Posterior cingulate gyrus (tissue), 11 donors: ENCODE results near the gene KIAA1671.
A peak's percentile ranks its signal among the peaks of the same experiment; 100 is the strongest.
"Not testable (repeated sequence)": the region's sequence is repeated elsewhere in the genome, so short reads cannot be mapped to it uniquely, and the experiment has no call there.

Experiments used
- DNase-seq, 10 donors: peaks; one replicate each; pipeline versions ENCODE4 v3.0.0 to v3.0.0-alpha.2; 2020 to 2021; ENCODE audit warnings: mixed read lengths in 3 of 10
- intact Hi-C: fragments of 100-400 bp; cut with DNase I; formaldehyde crosslinking; loops from one replicate; pipeline ENCODE4 v1.15.1; 2023

KIAA1671 gene

DNA sequence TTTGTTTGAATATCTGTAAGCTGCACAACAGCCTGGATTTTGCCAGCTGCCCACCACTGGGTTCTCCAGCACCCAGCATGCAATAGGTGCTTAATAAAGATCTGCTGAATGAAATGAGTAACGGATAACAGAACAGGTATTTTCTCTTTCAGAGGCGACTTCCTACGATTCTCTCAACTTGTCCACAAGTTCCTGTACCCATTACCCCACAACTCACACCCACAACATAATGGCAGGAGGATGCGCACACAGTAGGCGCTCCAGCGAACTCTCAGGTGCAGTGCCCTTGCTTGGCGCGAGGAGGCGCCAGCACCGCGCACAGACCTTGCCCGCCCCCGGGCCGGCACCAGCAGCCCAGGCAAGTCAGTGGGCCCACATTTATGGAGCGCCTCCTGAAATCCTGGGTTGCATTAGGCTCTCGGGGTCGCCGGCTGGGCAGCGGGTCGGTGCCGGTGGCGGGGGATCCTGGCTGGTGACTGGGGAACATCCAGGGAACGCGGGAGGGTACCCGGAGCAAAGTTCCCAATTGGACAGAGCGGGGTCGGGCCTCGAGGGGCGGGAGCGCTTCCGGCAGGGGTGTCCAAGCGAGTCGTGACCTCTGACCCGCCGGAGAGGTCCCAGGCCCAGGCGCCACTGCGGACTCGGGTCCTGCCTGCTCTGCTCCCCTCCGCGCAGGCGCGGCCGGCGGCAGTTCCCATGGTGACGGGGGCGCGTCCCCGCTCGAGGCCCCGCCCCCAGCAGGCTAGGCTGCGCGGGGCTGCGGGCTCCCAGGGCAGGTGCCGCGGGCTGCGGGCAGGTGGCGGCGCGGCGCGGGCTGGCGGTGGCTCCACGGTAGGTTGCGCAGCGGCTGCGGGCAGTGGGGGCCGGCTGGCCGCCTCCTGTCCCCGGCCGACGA is at the start of gene KIAA1671:
Gene KIAA1671 (plus strand): TSS at position 775 of the 895 bp plus-strand sequence. CDS start 75,284 bp downstream, outside the sequence.
- peak; percentile 72 to 98 (median 85) for DNase-seq
- intact Hi-C loops = loop anchor here (1.0 kb wide), 1 partner anchor 96 kb away; no protein-coding TSS in a partner anchor

DNA sequence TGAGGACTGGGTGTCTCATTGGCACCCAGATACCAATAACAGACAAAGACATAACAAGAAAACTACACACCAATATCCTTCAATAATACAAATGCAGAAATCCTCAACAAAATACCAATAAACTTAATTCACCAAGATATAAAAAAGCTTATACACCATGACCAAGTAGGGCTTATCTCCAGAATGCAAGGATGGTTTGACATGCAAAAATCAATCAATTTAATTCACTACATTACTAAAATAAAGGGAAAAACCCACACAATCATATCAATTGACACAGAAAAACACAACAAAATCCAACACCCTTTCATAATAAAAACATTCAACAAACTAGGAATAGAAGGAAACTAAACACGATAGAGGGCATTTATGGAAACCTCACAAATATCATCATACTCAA is 46.6 kb upstream of the KIAA1671 start:
- intact Hi-C loops = no loop called here
- no peak for DNase-seq

DNA sequence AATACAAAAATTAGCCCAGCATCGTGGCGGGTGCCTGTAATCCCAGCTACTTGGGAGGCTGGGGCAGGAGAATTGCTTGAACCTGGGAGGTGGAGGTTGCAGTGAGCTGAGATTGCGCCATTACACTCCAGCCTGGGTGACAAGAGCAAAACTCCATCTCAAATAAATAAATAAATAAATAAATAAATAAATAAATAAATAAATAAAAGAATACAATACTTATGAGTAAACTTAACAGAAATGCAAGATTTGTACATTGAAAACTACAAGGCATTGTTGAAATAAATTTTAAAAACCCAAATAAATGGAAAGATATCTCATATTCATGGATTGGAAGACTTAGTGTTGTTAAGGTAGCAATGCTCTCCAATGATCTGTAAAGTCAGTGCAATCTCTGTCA is 45.4 kb upstream of the KIAA1671 start:
- intact Hi-C loops = not testable (repeated sequence)
- DNase-seq = peak in 1 of 10 donors; percentile 6

DNA sequence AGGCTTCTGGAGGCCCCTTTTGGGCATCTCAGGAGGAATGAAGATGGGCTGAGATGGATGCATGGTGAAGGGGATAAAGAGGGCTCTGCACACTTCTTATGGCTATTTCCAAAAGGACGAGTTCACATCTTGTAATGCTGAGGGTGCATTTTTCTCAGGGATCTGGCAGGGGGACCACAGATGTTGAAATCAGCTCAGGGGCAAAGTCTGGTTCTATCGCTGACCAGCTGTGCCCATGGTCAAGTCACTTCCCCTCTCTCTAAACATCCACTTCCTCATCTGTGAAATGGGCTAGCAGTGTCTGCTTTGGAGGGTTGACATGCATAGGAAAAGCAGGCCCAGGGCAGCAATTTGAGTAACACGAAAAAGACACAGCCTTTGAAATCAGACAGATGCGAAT is 32.5 kb upstream of the KIAA1671 start:
- peak in 1 of 10 donors; percentile 7 for DNase-seq
- intact Hi-C loops = no loop called here

DNA sequence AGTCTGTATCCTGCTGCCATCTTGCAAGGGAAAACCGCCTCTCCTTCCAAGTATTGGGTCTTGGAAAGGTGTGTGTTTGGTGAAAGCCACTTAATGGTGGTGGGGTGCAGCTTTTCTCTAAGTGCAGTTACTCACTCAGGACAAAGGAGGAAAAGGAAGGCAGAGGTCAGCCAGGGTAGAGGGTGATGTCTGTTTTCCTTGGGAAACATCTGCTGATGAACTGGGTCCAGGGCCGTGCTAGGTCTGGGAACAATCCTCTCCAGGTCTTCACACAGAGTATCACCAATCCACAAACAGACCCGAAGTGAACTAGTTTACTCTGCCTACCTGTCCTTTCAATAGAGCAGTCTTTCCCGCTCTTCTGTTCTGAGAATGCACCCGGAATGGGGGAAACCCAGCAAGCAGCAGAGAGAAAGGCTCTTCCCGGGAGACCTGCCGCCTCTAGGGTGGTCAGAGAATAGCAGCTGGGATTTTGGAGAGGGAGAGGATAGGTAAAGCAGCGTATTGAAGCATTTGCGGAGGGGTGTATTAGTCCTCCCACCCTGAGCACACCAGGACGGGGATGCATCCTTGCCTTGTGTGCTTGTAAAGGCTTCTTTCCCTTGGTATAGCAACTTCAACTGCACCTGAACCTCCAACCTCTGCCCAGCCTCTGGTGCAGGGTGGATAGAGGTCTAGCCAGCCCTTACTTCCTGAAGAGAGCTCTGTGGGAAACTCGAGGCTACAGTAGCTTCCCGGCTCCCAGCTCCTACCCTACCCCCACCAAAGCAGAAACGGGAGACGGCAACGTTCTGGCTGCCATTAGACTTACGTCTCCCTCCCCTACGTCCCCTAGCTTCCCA is 26.7 kb upstream of the KIAA1671 start:
- intact Hi-C loops = no loop called here
- DNase-seq = peak in 1 of 10 donors; percentile 56

DNA sequence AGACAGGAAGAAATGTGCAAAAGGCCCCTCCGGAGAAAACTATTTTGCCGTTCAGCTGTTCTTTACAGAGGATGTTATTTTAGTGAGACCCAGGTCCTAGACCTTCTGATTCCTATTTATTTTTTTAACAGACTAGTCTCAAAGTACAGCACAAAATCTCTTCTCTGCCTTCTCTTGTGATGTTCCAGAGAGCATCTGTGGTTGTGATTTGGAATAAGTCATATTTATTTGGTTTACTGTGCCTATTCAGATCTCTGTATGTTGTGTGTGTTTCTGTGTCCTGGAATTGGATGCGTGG is 26.1 kb upstream of the KIAA1671 start:
- peak in 1 of 10 donors; percentile 5 for DNase-seq
- intact Hi-C loops = no loop called here

DNA sequence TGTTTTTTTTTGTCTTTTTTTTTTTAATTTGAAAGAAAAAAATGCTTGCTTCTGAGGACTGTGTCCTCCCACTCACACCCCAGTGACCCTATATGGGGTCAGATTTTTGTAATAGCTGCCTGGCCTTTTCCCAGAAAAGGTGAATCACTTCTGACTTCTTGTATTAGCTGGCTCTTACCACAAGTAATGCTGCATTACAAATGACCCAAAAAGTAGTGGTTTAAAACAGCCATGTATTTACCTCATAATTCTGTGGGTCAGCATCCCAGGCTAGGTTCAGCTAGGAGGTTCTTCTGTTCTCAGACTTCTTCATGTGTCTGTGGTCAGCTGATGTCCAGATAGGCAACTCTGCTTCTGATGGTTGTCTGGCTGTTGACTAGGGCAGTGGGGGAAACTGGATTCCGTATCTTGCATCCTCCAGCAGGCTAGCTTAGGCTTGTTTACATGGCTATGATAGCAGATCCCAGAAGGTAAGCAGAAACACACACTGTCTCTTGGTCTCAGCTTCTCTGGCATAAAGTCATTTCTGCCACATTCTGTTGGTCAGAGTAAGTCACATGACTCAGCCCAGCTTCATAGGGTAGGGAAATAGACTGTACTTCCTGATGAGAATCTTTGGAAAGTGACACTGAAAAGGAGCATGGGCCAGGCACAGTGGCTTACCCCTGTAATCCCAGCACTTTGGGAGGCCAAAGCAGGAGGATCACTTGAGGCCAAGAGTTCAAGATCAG is 25.5 kb upstream of the KIAA1671 start:
- intact Hi-C loops = no loop called here
- DNase-seq = peak in 1 of 10 donors; percentile 11

DNA sequence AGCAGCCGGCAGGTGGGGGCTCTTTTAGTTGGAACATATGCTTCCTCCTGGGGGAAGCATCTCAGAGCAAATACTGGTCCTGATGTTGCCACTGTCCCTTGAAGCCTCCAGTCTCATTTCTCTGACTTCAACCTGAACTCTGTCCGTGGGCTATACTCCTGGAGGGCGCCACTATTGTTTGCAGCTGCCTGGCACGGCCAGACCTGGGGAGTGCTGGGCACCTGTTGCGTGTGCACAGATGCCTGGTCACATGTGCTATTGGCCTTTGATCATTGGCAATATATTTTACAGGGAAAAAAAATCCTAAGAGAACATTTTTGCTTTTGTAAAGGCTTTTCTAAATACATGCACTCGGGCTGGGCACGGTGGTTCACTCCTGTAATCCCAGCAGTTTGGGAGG is 24.2 kb upstream of the KIAA1671 start:
- intact Hi-C loops = no loop called here
- DNase-seq = peak in 1 of 10 donors; percentile 77

DNA sequence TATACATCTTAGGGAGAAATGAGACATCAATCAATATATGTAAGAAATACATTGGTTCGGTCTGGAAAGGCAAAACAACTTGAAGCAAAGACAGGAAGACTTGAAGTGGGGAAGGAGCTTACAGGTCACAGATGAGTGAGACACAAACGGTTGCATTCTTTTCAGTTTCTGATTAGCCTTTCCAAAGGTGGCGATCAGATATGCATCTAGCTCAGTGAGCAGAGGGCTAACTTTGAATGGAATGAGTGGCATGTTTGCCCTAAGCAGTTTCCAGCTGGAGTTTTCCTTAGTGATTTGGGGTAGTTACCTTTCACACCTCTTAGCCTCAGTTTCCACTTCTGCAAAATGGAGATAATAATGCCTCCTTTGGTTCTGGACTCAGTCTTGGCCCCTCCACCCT is 21.8 kb upstream of the KIAA1671 start:
- intact Hi-C loops = no loop called here

DNA sequence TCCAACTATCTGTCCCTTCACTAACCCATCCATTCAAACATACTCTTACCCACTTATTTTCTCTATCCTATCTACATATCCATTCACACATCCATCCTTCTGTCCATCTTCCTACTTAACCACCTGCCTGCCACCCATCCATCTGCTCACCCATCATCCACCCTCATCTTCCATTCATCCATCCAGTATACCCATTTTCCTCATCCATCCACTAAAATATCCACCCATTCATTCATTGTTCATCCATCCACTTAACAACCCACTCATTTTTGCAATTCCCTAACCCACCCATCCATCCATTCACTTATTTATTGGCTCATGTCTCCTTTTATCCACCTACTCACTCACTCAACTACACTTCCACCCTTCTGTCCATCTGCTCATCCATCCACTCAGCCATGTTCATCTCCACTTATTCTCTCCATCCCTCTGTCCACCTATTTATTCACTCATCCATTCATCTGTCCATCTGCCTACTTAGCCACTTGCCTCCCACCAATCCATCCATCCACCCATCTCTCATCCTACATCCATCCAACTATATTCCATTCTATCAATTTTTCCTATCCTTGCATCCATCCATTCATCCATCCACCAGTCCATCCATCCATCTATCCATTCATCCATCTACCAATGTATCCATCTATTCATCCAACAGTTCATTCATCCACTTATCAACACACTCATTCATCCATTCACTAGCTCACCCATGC is 16.6 kb upstream of the KIAA1671 start:
- intact Hi-C loops = no loop called here
- no peak for DNase-seq

More for the DNA sequence above, 21.8 kb upstream of the KIAA1671 start:
- no peak for DNase-seq

DNA sequence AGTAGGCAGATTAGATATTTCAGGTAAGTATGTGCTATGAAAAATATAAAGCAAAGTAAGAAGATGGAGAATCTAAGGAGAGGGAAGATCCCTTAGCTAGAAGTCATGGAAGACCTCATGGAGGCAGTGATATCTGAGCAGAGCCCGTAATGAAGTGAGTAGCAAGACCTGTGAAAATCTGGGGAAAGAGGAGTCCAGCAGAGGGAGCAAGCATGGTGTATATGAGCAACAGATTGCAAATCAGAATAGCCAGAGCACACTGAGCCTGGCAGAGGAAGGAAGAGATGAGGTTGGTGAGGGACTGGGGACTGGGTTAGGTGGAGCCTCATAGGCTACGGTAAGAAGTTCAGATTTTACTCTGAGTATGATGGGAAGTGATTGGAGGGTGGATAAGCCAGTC is 15.4 kb upstream of the KIAA1671 start:
- no peak for DNase-seq

DNA sequence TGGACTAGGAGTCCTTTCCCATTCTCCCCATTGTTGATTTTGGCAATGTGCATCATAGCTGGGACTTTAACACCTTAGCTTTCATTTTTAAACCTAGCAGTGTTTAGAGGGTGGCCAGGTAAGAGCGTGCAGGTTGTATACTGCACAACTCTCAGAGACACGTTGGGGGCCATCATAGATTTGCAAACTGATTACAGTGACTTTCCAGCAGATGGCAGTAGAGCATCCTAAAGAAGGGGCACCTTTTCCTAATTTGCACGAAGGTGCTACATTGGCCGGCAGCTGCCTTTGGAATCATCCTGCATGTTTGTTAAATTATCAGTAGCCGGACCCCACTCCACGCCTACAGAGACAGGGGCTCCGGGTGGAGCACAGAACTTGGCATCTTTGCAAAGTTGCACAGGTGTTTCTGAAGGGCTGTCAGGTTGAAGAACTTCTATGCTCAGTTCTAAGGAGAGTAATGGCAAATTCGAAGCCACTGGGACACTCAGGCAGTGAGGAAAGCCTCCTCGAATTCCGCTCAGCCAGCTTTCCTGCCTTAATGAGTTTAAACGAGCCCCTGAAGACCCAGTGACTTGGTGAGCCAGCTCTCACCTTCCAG is 13.7 kb upstream of the KIAA1671 start:
- DNase-seq = peak in 1 of 10 donors; percentile 8
- intact Hi-C loops = loop anchor here (2.0 kb wide), 1 partner anchor 110 kb away; no protein-coding TSS in a partner anchor

More for the DNA sequence above, 15.4 kb upstream of the KIAA1671 start:
- intact Hi-C loops = no loop called here

DNA sequence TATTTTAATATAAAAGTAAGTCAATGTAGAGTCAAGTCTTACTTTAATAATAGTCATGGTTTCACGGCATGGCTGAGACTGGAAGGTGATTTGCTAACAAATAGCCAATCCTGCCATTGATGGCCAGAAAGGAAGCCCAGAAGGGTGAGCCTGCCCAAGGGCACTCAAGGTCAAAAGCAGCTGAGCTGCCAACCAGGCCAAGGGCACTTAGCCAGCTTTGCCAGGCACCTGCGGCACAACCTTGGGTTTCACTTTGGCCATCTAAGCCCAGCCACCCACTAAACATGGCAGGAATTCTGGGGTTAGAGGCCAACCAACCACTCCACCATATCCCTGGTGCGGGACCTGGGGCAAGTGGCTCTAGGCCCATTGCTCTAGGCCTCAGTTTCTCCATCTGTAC is 10.2 kb upstream of the KIAA1671 start:
- no peak for DNase-seq
- intact Hi-C loops = no loop called here

DNA sequence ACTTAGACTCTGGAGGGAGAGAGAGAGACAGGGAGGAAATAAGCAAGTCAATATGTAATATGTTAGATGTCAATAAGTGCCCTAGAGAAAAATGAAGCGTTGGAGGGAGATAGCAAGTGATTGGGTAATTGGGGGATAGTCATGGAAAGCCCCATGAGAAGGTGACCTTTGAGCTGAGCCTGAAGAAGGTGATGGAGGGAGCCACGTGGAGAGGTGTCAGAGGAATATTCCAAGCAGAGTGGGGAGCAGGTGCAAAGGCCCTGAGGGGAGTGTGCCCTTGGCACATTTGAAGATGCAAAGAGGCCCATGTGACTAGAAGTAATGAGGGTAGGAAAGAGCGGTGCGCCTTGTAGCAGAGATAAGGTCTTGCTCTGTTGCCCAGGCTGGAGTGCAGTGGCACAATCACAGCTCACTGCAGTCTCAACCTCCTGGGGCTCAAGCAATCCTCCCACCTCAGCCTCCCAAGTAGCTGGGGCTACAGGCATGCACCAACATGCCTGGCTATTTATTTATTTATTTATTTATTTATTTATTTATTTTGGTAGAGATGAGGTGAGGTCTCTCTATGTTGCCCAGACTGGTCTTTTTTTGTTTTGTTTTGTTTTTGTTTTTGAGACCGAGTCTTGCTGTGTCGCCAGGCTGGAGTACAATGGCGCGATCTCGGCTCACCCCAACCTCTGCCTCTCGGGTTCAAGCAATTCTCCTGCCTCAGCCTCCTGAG is 8.1 kb upstream of the KIAA1671 start:
- intact Hi-C loops = no loop called here
- DNase-seq = no peak

DNA sequence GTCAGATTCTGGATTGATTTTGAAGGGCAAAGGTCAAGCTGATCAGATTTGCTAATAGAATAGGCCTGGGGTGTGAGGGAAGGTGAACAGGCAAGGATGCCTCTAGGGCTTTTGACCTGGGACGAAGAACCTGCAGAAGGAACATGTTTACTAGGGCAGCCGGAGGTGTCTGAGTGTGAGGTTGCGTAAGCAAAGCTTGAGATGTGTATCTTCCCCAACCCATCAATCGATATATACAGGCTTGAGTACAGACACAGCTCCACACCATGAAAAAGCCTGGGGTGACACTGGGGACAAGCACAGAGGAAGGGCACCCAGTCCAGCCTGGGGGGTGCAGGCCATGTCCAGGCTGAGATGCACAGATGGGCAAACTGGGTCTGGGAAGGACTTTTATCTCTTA is 7.1 kb upstream of the KIAA1671 start:
- peak in 1 of 10 donors; percentile 40 for DNase-seq
- intact Hi-C loops = no loop called here

DNA sequence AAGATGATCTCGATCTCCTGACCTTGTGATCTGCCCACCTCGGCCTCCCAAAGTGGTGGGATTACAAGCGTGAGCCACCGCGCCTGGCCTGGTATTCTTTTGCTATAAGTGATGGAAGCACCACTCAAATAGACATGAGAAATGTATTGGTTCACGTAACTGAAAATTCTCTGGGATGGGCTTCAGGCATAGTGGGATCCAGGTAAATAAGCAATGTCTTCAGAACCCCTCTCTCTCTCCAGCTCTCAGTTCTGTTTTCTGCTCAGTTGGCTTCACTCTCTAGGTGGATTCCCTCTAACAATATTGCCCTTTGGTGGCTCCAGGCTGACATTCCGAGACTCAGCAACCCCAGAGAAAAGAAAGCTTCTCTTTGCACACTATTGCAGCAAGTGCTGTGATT is 5.1 kb upstream of the KIAA1671 start:
- DNase-seq = no peak
- intact Hi-C loops = no loop called here

DNA sequence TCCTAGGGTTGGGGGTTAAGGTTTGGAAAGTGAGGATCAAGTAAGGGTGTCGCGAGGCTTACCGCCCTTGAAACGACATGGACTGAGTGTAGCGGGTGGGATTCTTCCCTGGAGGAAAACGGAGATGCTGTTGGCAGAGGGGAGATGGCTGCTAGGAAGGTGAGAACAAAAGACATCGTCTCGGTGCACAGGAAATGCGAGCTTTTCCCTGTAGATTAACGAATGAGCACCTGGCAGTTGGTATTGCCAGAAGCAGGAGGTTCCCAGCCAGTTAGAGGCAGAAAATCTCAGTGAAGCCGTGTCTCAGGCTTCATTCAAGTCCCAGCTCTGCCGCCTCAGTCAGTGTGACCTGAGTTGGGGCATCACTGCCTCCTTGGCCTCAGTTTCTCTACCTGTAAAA is 4.6 kb upstream of the KIAA1671 start:
- intact Hi-C loops = no loop called here
- peak in 1 of 10 donors; percentile 21 for DNase-seq

DNA sequence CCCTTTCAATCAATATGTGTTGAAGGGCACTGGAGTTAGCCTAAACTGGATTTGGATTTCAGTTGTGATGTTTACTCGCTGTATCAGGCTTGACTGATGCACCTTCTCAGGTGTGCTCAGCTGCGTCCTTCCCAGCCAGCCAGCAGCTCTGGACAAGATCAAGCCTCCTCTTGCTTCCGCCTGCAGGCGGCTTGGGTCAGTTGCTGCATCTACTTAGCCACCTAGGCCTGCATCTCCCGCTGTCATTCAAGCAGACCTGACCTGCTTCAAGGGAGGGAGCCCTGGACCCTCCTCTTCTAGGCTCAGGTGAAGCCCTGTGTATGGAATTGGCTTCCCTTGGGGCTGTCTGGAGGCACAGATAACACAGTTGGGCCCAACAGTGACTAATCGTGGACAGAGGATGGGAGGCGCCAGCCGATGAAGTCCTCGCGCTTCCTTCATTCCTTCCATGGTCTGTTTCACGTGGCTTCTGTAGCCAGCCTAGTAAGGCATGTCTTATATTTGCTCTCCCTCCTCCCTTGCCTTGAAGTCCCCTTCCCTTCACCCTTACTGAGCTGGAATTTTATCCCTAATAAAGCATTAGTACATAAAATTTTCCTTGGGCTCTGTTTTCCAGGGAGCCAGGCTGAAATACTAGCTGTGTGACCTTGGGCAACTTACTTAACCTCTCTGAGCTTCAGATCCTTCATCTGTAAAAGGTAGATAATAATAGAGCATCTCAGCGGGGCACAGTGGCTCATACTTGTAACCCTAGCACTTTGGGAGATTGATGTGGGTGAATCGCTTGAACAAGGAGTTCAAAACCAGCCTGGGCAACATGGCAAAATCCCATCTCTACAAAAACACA is 3.9 kb upstream of the KIAA1671 start:
- intact Hi-C loops = no loop called here
- DNase-seq = peak in 1 of 10 donors; percentile 22
